Activated B cell treated with CpG ODN at 0.5 μM for 24 hours (primary cell): ENCODE data around the gene REEP6. TPM values are rescaled to one million over a fixed set of nuclear protein-coding genes. Genes with fewer than 3 reads are reported as not detected.

ENCODE experiments used
- ATAC-seq: fragments of 200-7000 bp; cut with Tn5 transposase; one replicate; pipeline ENCODE4 v1.10.0; 2021; ENCODE audit warnings: low read depth, mild to moderate bottlenecking, moderate library complexity
- CTCF ChIA-PET: fragments of 350-600 bp; sonication (Branson Sonifier 250); formaldehyde crosslinking; loops from one replicate; lab custom pipeline; 2021; ENCODE audit warnings: antibody characterized with exemption; lab: Charles Lee
- POLR2A ChIA-PET: fragments of 350-600 bp; sonication (Branson Sonifier 250); formaldehyde crosslinking; loops from one replicate; lab custom pipeline; 2021; ENCODE audit warnings: antibody characterized with exemption; lab: Charles Lee
- DNase-seq: peaks from one replicate; pipeline ENCODE4 v3.0.0; 2022
- H3K27ac Mint-ChIP-seq: one replicate; pipeline ENCODE4 v1.8.0; 2020; ENCODE audit warnings: mixed read lengths
- H3K27me3 Mint-ChIP-seq: one replicate; pipeline ENCODE4 v1.8.0; 2021; ENCODE audit warnings: mixed read lengths
- H3K36me3 Mint-ChIP-seq: one replicate; pipeline ENCODE4 v1.8.0; 2021; ENCODE audit warnings: low read depth, mixed read lengths
- H3K4me1 Mint-ChIP-seq: one replicate; pipeline ENCODE4 v1.8.0; 2021; ENCODE audit warnings: mixed read lengths
- H3K4me3 Mint-ChIP-seq: one replicate; pipeline ENCODE4 v1.8.0; 2020; ENCODE audit warnings: mild to moderate bottlenecking, mixed read lengths
- H3K9me3 Mint-ChIP-seq: one replicate; pipeline ENCODE4 v1.8.0; 2020; ENCODE audit warnings: mixed read lengths
- CTCF ChIP-seq: fragments of 200-600 bp; IDR thresholded peaks from one replicate; pipeline ENCODE4 v1.8.0; 2022; ENCODE audit warnings: antibody characterized with exemption, mild to moderate bottlenecking
- intact Hi-C: fragments of 100-400 bp; cut with micrococcal nuclease; formaldehyde crosslinking; loops from one replicate; pipeline ENCODE4 v1.15.1; 2024
- total RNA-seq: library from RNA; stranded (reverse); gene quantifications from 2 replicates; pipeline ENCODE4 v1.2.3, GENCODE V29; 2022

Gene REEP6
- total RNA-seq, 1 donor from 2014 or later = 1.1 TPM

GRCh38 chr19:1522838-1523237 lies 31.9 kb downstream of the REEP6 start:
- no peak overlapping the region for H3K27ac Mint-ChIP-seq
- no peak for ATAC-seq
- intact Hi-C loops = no loop called here
- peaks cover 5% of the 10 kb centered on the region for H3K4me1 Mint-ChIP-seq
- no peak for TF ChIP-seq CTCF
- POLR2A ChIA-PET = no interaction called here
- no peaks in the 10 kb centered on the region for H3K36me3 Mint-ChIP-seq
- H3K4me3 Mint-ChIP-seq = no peak overlapping the region
- CTCF ChIA-PET = no interaction called here
- peaks cover 51% of the 10 kb centered on the region for H3K27me3 Mint-ChIP-seq
- H3K9me3 Mint-ChIP-seq = no peaks in the 10 kb centered on the region
- no peak for DNase-seq

- H3K27me3 Mint-ChIP-seq = peaks cover 45% of the 10 kb centered on the region
- peaks cover 5% of the 10 kb centered on the region for H3K4me1 Mint-ChIP-seq
- POLR2A ChIA-PET = no interaction called here
- H3K4me3 Mint-ChIP-seq = no peak within 1 kb of the TSS
- DNase-seq (no peak), ATAC-seq (no peak)
- no peaks in the 10 kb centered on the region for H3K9me3 Mint-ChIP-seq
- H3K27ac Mint-ChIP-seq = no peak within 1 kb of the TSS
- TF ChIP-seq CTCF = no peak
- H3K36me3 Mint-ChIP-seq = no peaks in the 10 kb centered on the region
- intact Hi-C loops = no loop called here
- CTCF ChIA-PET = no interaction called here
Observed at GRCh38 chr19:1523412-1524286, 32.7 kb downstream of the REEP6 start, which contains the start of gene PLK5. TSS of gene PLK5 (plus strand) at chr19:1524077. CDS start at chr19:1526997, 2,920 bp downstream.

- TF ChIP-seq CTCF = no peak
- Mint-ChIP-seq H3K9me3 (no peaks in the 10 kb centered on the region), H3K27me3 (peaks cover 42% of the 10 kb centered on the region), H3K27ac (no peak overlapping the region), H3K4me3 (no peak overlapping the region), H3K4me1 (peaks cover 5% of the 10 kb centered on the region), H3K36me3 (no peaks in the 10 kb centered on the region)
- DNase-seq (no peak), ATAC-seq (no peak)
- POLR2A ChIA-PET = no interaction called here
- CTCF ChIA-PET = no interaction called here
- intact Hi-C loops = no loop called here
Observed at GRCh38 chr19:1524287-1524971, 33.4 kb downstream of the REEP6 start.

GRCh38 chr19:1524972-1525325 lies 34.0 kb downstream of the REEP6 start:
- H3K27ac Mint-ChIP-seq = no peak overlapping the region
- ChIA-PET POLR2A (no interaction called here), CTCF (no interaction called here)
- ATAC-seq = no peak
- H3K4me3 Mint-ChIP-seq = no peak overlapping the region
- peaks cover 45% of the 10 kb centered on the region for H3K27me3 Mint-ChIP-seq
- H3K9me3 Mint-ChIP-seq = no peaks in the 10 kb centered on the region
- intact Hi-C loops = no loop called here
- peaks cover 5% of the 10 kb centered on the region for H3K4me1 Mint-ChIP-seq
- no peak for TF ChIP-seq CTCF
- H3K36me3 Mint-ChIP-seq = no peaks in the 10 kb centered on the region
- no peak for DNase-seq

GRCh38 chr19:1525343-1525742 lies 34.4 kb downstream of the REEP6 start:
- Mint-ChIP-seq H3K4me1 (peaks cover 5% of the 10 kb centered on the region), H3K36me3 (no peaks in the 10 kb centered on the region), H3K4me3 (no peak overlapping the region), H3K9me3 (no peaks in the 10 kb centered on the region), H3K27me3 (peaks cover 48% of the 10 kb centered on the region), H3K27ac (no peak overlapping the region)
- no peak for TF ChIP-seq CTCF
- ChIA-PET POLR2A (no interaction called here), CTCF (no interaction called here)
- ATAC-seq (no peak), DNase-seq (no peak)
- intact Hi-C loops = no loop called here
